GM06990 (cell line): ENCODE results near the gene NELFCD.

Source experiments
- DNase-seq: peaks from one replicate; pipeline ENCODE4 v3.0.0-alpha.2; 2011; ENCODE audit not compliant: insufficient read length; ENCODE audit errors: extremely low read depth
- H3K27me3 ChIP-seq: replicated peaks from 2 replicates; pipeline ENCODE4 v1.6.0; 2011; ENCODE audit warnings: low read length; ENCODE audit not compliant: control insufficient read depth, insufficient read depth
- H3K36me3 ChIP-seq: 2 replicates; pipeline ENCODE4 v1.5.1; 2011; ENCODE audit warnings: low read length; ENCODE audit not compliant: control insufficient read depth, insufficient read depth
- H3K4me3 ChIP-seq: replicated peaks from 2 replicates; pipeline ENCODE4 v1.5.1; 2011; ENCODE audit warnings: low read depth, mild to moderate bottlenecking, control low read depth, low read length
- CTCF ChIP-seq: IDR thresholded peaks from 2 replicates; pipeline ENCODE4 v1.5.1; 2011; ENCODE audit warnings: low read length, control low read depth, mild to moderate bottlenecking, inconsistent platforms; ENCODE audit not compliant: insufficient read depth, poor library complexity, severe bottlenecking

Gene NELFCD

GRCh38 chr20:58998656-58999055 is 17.6 kb downstream of the NELFCD start:
- no peak for TF ChIP-seq CTCF
- Histone ChIP-seq H3K27me3 (no peaks in the 10 kb centered on the region), H3K36me3 (peaks cover 56% of the 10 kb centered on the region), H3K4me3 (no peak overlapping the region)
- no peak for DNase-seq

DNA sequence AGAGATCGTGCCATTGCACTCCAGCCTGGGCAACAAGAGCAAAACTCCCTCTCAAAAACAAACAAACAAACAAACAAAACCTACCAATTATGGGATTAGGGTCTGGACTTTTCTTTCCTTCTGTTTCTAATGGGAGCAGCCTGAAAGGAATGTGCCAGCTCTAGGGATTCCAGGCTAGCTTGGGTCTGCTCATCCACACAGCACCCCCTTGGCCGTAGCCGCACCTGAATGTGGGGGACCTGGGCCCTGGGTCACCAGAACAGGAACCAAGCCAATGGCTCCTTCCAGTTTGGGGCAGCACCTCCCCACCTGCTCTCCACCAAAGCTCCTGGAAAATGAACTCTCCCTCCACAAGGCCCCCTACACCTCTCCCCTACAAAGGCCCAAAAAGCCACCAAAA is 19.3 kb downstream of the NELFCD start:
- no peak for TF ChIP-seq CTCF
- peaks cover 51% of the 10 kb centered on the region for H3K36me3 ChIP-seq

GRCh38 chr20:59001068-59001448 is 20.0 kb downstream of the NELFCD start:
- Histone ChIP-seq H3K36me3 (peaks cover 49% of the 10 kb centered on the region), H3K27me3 (no peaks in the 10 kb centered on the region), H3K4me3 (no peak overlapping the region)
- no peak for TF ChIP-seq CTCF
- no peak for DNase-seq

More for the DNA sequence above, 19.3 kb downstream of the NELFCD start:
- Histone ChIP-seq H3K4me3 (no peak overlapping the region), H3K27me3 (no peaks in the 10 kb centered on the region)
- DNase-seq: no peak

- peaks cover 47% of the 10 kb centered on the region for H3K36me3 ChIP-seq
- DNase-seq: no peak
- no peak for TF ChIP-seq CTCF
- no peaks in the 10 kb centered on the region for H3K27me3 ChIP-seq
- H3K4me3 ChIP-seq: no peak overlapping the region
Observed at GRCh38 chr20:59001449-59002171, 20.6 kb downstream of the NELFCD start.

DNA sequence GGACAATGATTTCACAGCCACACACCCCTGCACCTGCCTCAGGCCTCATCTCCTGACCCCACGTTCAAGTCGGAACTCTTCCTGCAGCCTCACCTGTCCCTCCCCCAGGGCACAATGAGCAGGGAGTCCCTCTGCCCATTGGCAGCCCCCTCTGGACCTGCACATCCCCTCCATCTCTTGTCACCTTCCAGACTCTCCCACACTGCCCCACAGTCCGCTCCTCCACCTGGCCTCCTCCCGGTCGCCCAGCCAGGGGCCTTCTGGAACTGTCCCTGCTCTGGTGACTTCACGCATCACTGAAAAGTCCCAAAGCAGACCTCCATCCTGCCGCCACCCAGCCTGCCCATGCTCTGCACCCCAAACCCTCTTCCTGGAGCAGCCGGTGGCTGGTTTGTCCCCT is 21.3 kb downstream of the NELFCD start:
- Histone ChIP-seq H3K4me3 (no peak overlapping the region), H3K36me3 (peaks cover 43% of the 10 kb centered on the region), H3K27me3 (no peaks in the 10 kb centered on the region)
- no peak for TF ChIP-seq CTCF
- no peak for DNase-seq

GRCh38 chr20:59002874-59003399 is 21.9 kb downstream of the NELFCD start:
- TF ChIP-seq CTCF: no peak
- Histone ChIP-seq H3K4me3 (no peak overlapping the region), H3K27me3 (no peaks in the 10 kb centered on the region), H3K36me3 (peaks cover 42% of the 10 kb centered on the region)
- DNase-seq: no peak
